Neural progenitor cell (in vitro differentiated cells): ENCODE results near the gene IDS. TPM values are rescaled to one million over a fixed set of nuclear protein-coding genes. Genes with fewer than 3 reads are reported as not detected.
"Not testable (repeated sequence)": the region's sequence is repeated elsewhere in the genome, so short reads cannot be mapped to it uniquely, and the experiment has no call there.

Experiments used
- DNase-seq: peaks from one replicate; pipeline ENCODE4 v3.0.0-alpha.2; 2016; ENCODE audit warnings: low spot score
- H2AFZ ChIP-seq: fragments of 200-600 bp; sonication (generic); replicated peaks from 2 replicates; pipeline ENCODE4 v1.6.1; 2016; ENCODE audit warnings: antibody characterized with exemption
- H3F3A ChIP-seq: fragments of 200-600 bp; sonication (generic); 2 replicates; pipeline ENCODE4 v1.6.1; 2016; ENCODE audit warnings: antibody characterized with exemption, low read depth
- H3K27ac ChIP-seq: fragments of 200-600 bp; sonication (generic); 2 replicates; pipeline ENCODE4 v1.5.1; 2016; ENCODE audit warnings: mild to moderate bottlenecking
- H3K27me3 ChIP-seq: fragments of 200-600 bp; sonication (generic); 2 replicates; pipeline ENCODE4 v1.6.1; 2016; ENCODE audit warnings: mild to moderate bottlenecking, moderate library complexity
- H3K36me3 ChIP-seq: fragments of 200-600 bp; sonication (generic); 2 replicates; pipeline ENCODE4 v1.5.1; 2016
- H3K4me1 ChIP-seq: fragments of 200-600 bp; sonication (generic); 2 replicates; pipeline ENCODE4 v1.6.1; 2016; ENCODE audit warnings: mixed run types
- H3K4me2 ChIP-seq: fragments of 200-600 bp; sonication (generic); 2 replicates; pipeline ENCODE4 v1.6.1; 2016
- H3K4me3 ChIP-seq: fragments of 200-600 bp; sonication (generic); 2 replicates; pipeline ENCODE4 v1.5.1; 2016
- H3K79me2 ChIP-seq: fragments of 200-600 bp; sonication (generic); 2 replicates; pipeline ENCODE4 v1.6.1; 2016; ENCODE audit warnings: low read depth
- H3K9ac ChIP-seq: fragments of 200-600 bp; sonication (generic); 2 replicates; pipeline ENCODE4 v1.6.1; 2016
- H3K9me3 ChIP-seq: fragments of 200-600 bp; sonication (generic); 2 replicates; pipeline ENCODE4 v1.5.1; 2016; ENCODE audit warnings: low read depth
- H4K20me1 ChIP-seq: fragments of 200-600 bp; sonication (generic); 2 replicates; pipeline ENCODE4 v1.6.1; 2016; ENCODE audit warnings: low read depth
- H3K27ac Mint-ChIP-seq: 3 replicates; pipeline ENCODE4 v1.8.0; 2021; ENCODE audit warnings: mixed read lengths
- H3K27me3 Mint-ChIP-seq: 2 replicates; pipeline ENCODE4 v1.8.0; 2022; ENCODE audit warnings: low read depth, mild to moderate bottlenecking, inconsistent platforms, moderate library complexity, mixed read lengths; ENCODE audit not compliant: insufficient read depth
- H3K36me3 Mint-ChIP-seq: 3 replicates; pipeline ENCODE4 v1.8.0; 2021; ENCODE audit warnings: mixed read lengths
- H3K4me1 Mint-ChIP-seq: 3 replicates; pipeline ENCODE4 v1.8.0; 2021; ENCODE audit warnings: mixed read lengths
- H3K4me3 Mint-ChIP-seq: 3 replicates; pipeline ENCODE4 v1.8.0; 2021; ENCODE audit warnings: mild to moderate bottlenecking, moderate library complexity, mixed read lengths
- H3K9me3 Mint-ChIP-seq: 3 replicates; pipeline ENCODE4 v1.8.0; 2020; ENCODE audit warnings: mixed read lengths
- EZH2 ChIP-seq: fragments of 200-600 bp; sonication (generic); IDR thresholded peaks from 2 replicates; pipeline ENCODE4 v1.6.1; 2017; ENCODE audit warnings: antibody characterized with exemption, mild to moderate bottlenecking, moderate library complexity
- EZH2phosphoT487 ChIP-seq: fragments of 200-600 bp; sonication (generic); IDR thresholded peaks from 2 replicates; pipeline ENCODE4 v1.6.1; 2017; ENCODE audit warnings: antibody characterized with exemption
- total RNA-seq: library from RNA; depleted of rRNA; stranded (reverse); fragments of >200 nt; gene quantifications from 2 replicates; pipeline ENCODE4 v1.2.3, GENCODE V29; 2015; ENCODE audit warnings: low replicate concordance
- TF ChIP-seq, protein P1 (sequence below): fragments of 200-600 bp; sonication (generic); IDR thresholded peaks from 2 replicates; pipeline ENCODE4 v1.5.1; 2017; ENCODE audit warnings: antibody characterized with exemption, mild to moderate bottlenecking

The IDS gene
- 14.5 and 22.2 TPM in 2 replicates for total RNA-seq

GRCh38 chrX:149504915-149505651 is at the start of gene IDS:
IDS (minus strand) TSS chrX:149505306; CDS start chrX:149505137, 169 bp downstream.
- Mint-ChIP-seq H3K27ac (peak within 1 kb of the TSS; percentile 83), H3K4me3 (peak within 1 kb of the TSS; percentile 83), H3K9me3 (peaks cover 5% of the 10 kb centered on the region), H3K27me3 (no peaks in the 10 kb centered on the region), H3K36me3 (peaks cover 4% of the 10 kb centered on the region), H3K4me1 (peaks cover 15% of the 10 kb centered on the region)
- no peaks in the 10 kb centered on the region for H3K4me1 ChIP-seq
- H3K79me2 ChIP-seq = no peaks in the 10 kb centered on the region
- TF ChIP-seq EZH2 (no peak), EZH2phosphoT487 (no peak)
- TF ChIP-seq, protein P1, sequence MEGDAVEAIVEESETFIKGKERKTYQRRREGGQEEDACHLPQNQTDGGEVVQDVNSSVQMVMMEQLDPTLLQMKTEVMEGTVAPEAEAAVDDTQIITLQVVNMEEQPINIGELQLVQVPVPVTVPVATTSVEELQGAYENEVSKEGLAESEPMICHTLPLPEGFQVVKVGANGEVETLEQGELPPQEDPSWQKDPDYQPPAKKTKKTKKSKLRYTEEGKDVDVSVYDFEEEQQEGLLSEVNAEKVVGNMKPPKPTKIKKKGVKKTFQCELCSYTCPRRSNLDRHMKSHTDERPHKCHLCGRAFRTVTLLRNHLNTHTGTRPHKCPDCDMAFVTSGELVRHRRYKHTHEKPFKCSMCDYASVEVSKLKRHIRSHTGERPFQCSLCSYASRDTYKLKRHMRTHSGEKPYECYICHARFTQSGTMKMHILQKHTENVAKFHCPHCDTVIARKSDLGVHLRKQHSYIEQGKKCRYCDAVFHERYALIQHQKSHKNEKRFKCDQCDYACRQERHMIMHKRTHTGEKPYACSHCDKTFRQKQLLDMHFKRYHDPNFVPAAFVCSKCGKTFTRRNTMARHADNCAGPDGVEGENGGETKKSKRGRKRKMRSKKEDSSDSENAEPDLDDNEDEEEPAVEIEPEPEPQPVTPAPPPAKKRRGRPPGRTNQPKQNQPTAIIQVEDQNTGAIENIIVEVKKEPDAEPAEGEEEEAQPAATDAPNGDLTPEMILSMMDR = peak; percentile 6
- peak within 1 kb of the TSS; percentile 78 for H3K4me2 ChIP-seq
- H3K27me3 ChIP-seq = no peaks in the 10 kb centered on the region
- H3K9me3 ChIP-seq = no peaks in the 10 kb centered on the region
- peak within 1 kb of the TSS; percentile 70 for H3K9ac ChIP-seq
- H3K27ac ChIP-seq = no peak within 1 kb of the TSS
- peak within 1 kb of the TSS; percentile 37 for H2AFZ ChIP-seq
- H3K4me3 ChIP-seq = peak within 1 kb of the TSS; percentile 55
- DNase-seq = peak; percentile 93
- H3K36me3 ChIP-seq = no peaks in the 10 kb centered on the region
- no peaks in the 10 kb centered on the region for H4K20me1 ChIP-seq
- H3F3A ChIP-seq = no peaks in the 10 kb centered on the region

DNA sequence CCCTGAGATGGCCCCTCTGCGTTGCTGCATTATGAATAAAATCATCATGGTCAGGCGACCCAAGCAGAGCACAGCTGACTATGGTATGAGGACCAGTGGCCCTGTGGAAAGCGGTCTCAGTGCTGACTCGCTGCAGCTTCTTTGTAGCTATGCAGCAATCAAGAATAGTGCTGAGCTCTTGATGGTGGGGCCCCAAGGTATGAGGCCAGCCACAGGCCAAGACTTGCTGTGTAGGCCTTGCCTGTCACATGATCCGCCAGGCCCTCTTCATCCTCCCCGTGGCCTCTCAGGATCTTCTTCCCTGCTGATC is 46.8 kb upstream of the IDS start:
- not testable (repeated sequence) for H3K9me3 ChIP-seq, H3K27ac ChIP-seq, H3K4me3 ChIP-seq, H3K4me3 Mint-ChIP-seq, H4K20me1 ChIP-seq, H3K27me3 Mint-ChIP-seq, H3K4me1 ChIP-seq, H3F3A ChIP-seq, H3K36me3 Mint-ChIP-seq, H3K27me3 ChIP-seq, DNase-seq, H3K79me2 ChIP-seq, H3K9me3 Mint-ChIP-seq, H3K36me3 ChIP-seq, H3K27ac Mint-ChIP-seq, H3K4me1 Mint-ChIP-seq, H3K4me2 ChIP-seq, H3K9ac ChIP-seq, H2AFZ ChIP-seq

DNA sequence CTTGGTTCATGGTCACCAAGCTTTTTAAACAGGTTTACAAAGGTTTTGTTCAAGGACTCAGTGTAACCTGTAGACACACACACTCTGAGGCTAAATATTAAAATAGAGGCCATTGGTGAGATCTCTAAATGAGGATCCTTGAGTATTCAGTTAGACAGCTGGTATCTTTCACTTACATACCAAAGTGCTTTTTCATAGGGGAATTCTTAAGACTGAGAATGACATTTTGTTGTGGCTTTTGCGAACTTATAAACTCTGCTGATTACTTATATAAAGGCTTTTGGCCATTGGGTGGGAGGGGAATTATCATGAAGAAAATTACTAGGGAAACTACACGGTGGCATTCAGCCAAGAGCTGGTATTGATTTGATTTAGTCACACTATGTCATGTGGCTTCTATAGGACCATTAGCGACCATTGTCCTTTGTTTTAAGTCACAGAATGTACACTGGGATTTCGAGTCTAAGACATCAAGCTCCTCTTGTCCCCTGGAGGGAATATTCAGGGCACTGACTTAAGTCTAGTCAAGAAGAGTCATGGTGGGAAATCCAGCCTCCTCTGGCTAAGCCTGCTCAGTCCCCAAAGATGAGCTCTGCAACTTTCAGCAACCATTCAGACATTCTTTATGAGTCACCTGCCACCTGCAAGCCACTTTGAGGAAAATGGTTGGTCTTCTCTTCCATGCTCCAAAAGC is 46.3 kb upstream of the IDS start:
- not testable (repeated sequence) for H4K20me1 ChIP-seq, H3F3A ChIP-seq, H3K9me3 Mint-ChIP-seq, H2AFZ ChIP-seq, H3K36me3 ChIP-seq, H3K79me2 ChIP-seq, H3K4me1 Mint-ChIP-seq, H3K4me2 ChIP-seq, H3K4me3 ChIP-seq, H3K27ac ChIP-seq, H3K4me1 ChIP-seq, H3K27me3 ChIP-seq, H3K9me3 ChIP-seq, H3K9ac ChIP-seq, DNase-seq, H3K27ac Mint-ChIP-seq, H3K27me3 Mint-ChIP-seq, H3K36me3 Mint-ChIP-seq, H3K4me3 Mint-ChIP-seq

- not testable (repeated sequence) for DNase-seq, H3K36me3 ChIP-seq, H3K9ac ChIP-seq, H3K4me1 Mint-ChIP-seq, H3K27me3 ChIP-seq, H4K20me1 ChIP-seq, H3K9me3 Mint-ChIP-seq, H3K9me3 ChIP-seq, H3K4me1 ChIP-seq, H3K27me3 Mint-ChIP-seq, H3K79me2 ChIP-seq, H3K36me3 Mint-ChIP-seq, H3K27ac Mint-ChIP-seq, H3K4me3 Mint-ChIP-seq, H3F3A ChIP-seq, H3K4me2 ChIP-seq, H3K27ac ChIP-seq, H3K4me3 ChIP-seq, H2AFZ ChIP-seq
These were observed 45.3 kb upstream of the IDS start for GRCh38 chrX:149550454-149550853.

DNA sequence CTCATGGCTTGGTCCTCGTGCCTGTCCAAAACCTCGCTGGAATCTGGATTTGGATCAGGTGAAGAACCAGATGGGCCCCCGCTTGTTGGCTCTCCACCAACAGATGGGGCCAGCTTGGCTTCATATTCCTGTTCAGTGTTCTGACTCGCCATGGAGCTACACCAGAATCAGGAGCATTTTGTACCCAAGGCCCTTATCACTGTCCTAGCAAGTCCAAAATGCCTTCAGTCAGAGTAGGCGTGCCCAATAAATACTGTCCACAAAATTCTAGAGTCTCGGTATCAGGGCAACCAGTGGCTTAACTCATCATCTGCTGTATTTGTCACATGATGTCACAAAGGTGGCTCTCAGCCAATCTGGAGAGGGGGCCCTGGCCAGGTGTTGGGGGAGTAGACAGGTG is 44.6 kb upstream of the IDS start, which contains the start of gene HSFX3:
HSFX3 (minus strand) TSS at position 224 of the 400 bp plus-strand sequence; CDS start at position 152, 72 bp downstream.
- not testable (repeated sequence) for H3K27ac Mint-ChIP-seq, H3K27ac ChIP-seq, H3K4me1 ChIP-seq, H3K4me3 Mint-ChIP-seq, DNase-seq, H3K27me3 ChIP-seq, H3K9me3 ChIP-seq, H3K9me3 Mint-ChIP-seq, H3F3A ChIP-seq, H3K27me3 Mint-ChIP-seq, H3K4me3 ChIP-seq, H3K4me1 Mint-ChIP-seq, H4K20me1 ChIP-seq, H3K36me3 ChIP-seq, H2AFZ ChIP-seq, H3K9ac ChIP-seq, H3K79me2 ChIP-seq, H3K4me2 ChIP-seq, H3K36me3 Mint-ChIP-seq

GRCh38 chrX:149547782-149548181 is 42.7 kb upstream of the IDS start:
- not testable (repeated sequence) for H3F3A ChIP-seq, H3K9ac ChIP-seq, DNase-seq, H3K27ac Mint-ChIP-seq, H3K4me3 ChIP-seq, H3K4me1 Mint-ChIP-seq, H4K20me1 ChIP-seq, H3K4me2 ChIP-seq, H3K36me3 Mint-ChIP-seq, H3K27me3 ChIP-seq, H3K79me2 ChIP-seq, H3K9me3 ChIP-seq, H3K27ac ChIP-seq, H3K4me1 ChIP-seq, H3K4me3 Mint-ChIP-seq, H3K9me3 Mint-ChIP-seq, H3K36me3 ChIP-seq, H3K27me3 Mint-ChIP-seq, H2AFZ ChIP-seq

GRCh38 chrX:149546962-149547361 is 41.9 kb upstream of the IDS start:
- H3K4me1 Mint-ChIP-seq, DNase-seq: not testable (repeated sequence)

More at GRCh38 chrX:149546962-149547361, 41.9 kb upstream of the IDS start:
- not testable (repeated sequence) for H3K9me3 ChIP-seq, H4K20me1 ChIP-seq, H3K4me1 ChIP-seq, H3K27me3 ChIP-seq, H3K9ac ChIP-seq, H3K27ac ChIP-seq, H3K4me3 ChIP-seq, H3K4me2 ChIP-seq, H3K27me3 Mint-ChIP-seq, H2AFZ ChIP-seq, H3F3A ChIP-seq, H3K36me3 ChIP-seq, H3K27ac Mint-ChIP-seq, H3K36me3 Mint-ChIP-seq, H3K79me2 ChIP-seq, H3K4me3 Mint-ChIP-seq, H3K9me3 Mint-ChIP-seq
